Fibroblast of lung (primary cell): ENCODE data around the gene CDK15. TPM values are rescaled to one million over a fixed set of nuclear protein-coding genes. Genes with fewer than 3 reads are reported as not detected.
"Not testable (repeated sequence)": the region's sequence is repeated elsewhere in the genome, so short reads cannot be mapped to it uniquely, and the experiment has no call there.

Experiments
- DNase-seq, 2 donors: peaks; one replicate each; pipeline versions ENCODE4 v3.0.0 to v3.0.0-alpha.2; 2010; ENCODE audit warnings: low read depth in 2 of 2
- H2AFZ ChIP-seq: 2 replicates; pipeline ENCODE4 v1.5.1; 2012; ENCODE audit warnings: low read length, control low read depth, inconsistent platforms
- H3K27ac ChIP-seq: 2 replicates; pipeline ENCODE4 v1.5.1; 2011; ENCODE audit warnings: low read length, control low read depth; ENCODE audit not compliant: insufficient read depth
- H3K27me3 ChIP-seq: 2 replicates; pipeline ENCODE4 v1.5.1; 2011; ENCODE audit warnings: mild to moderate bottlenecking, low read length; ENCODE audit not compliant: control insufficient read depth, insufficient read depth
- H3K36me3 ChIP-seq: 2 replicates; pipeline ENCODE4 v1.5.1; 2011; ENCODE audit warnings: low read length; ENCODE audit not compliant: control insufficient read depth, insufficient read depth
- H3K4me1 ChIP-seq: 2 replicates; pipeline ENCODE4 v1.5.1; 2011; ENCODE audit warnings: low read length; ENCODE audit not compliant: control insufficient read depth, insufficient read depth; ENCODE audit errors: extremely low read depth
- H3K4me2 ChIP-seq: 2 replicates; pipeline ENCODE4 v1.5.1; 2011; ENCODE audit warnings: low read length, control low read depth; ENCODE audit not compliant: insufficient read depth; ENCODE audit errors: extremely low read depth
- H3K4me3 ChIP-seq, 4 experiments: fragments of 200-600 bp in 1 of 4; sonication (generic) in 1 of 4; replicated peaks in 1 of 4; 2 replicates each; pipeline ENCODE4 v1.5.1; 2011 to 2016; ENCODE audit warnings: low read length in 4 of 4, low read depth in 3 of 4, mild to moderate bottlenecking in 3 of 4, control low read depth in 2 of 4, inconsistent platforms in 1 of 4, mixed read lengths in 1 of 4; ENCODE audit not compliant: insufficient read depth in 1 of 4; ENCODE audit errors: control extremely low read depth in 1 of 4
- H3K79me2 ChIP-seq: 2 replicates; pipeline ENCODE4 v1.5.1; 2012; ENCODE audit warnings: mild to moderate bottlenecking, low read length, inconsistent platforms; ENCODE audit not compliant: control insufficient read depth, insufficient read depth
- H3K9ac ChIP-seq: 2 replicates; pipeline ENCODE4 v1.5.1; 2011; ENCODE audit warnings: mild to moderate bottlenecking, low read length, control low read depth; ENCODE audit not compliant: insufficient read depth
- H3K9me3 ChIP-seq: 2 replicates; pipeline ENCODE4 v1.5.1; 2012; ENCODE audit warnings: low read depth, low read length; ENCODE audit not compliant: control insufficient read depth, insufficient read depth
- H4K20me1 ChIP-seq: 2 replicates; pipeline ENCODE4 v1.5.1; 2011; ENCODE audit warnings: low read length; ENCODE audit not compliant: control insufficient read depth, insufficient read depth; ENCODE audit errors: extremely low read depth
- CTCF ChIP-seq, 2 donors: IDR thresholded peaks in 1 of 2; conservative IDR thresholded peaks in 1 of 2; 1 replicate in 1 of 2; 2 replicates in 1 of 2; pipeline ENCODE4 v1.5.1; 2011 to 2012; ENCODE audit warnings: low read length in 2 of 2, control low read depth in 1 of 2, inconsistent platforms in 1 of 2, low read depth in 1 of 2, mild to moderate bottlenecking in 1 of 2
- EZH2 ChIP-seq: IDR thresholded peaks from 2 replicates; pipeline ENCODE4 v1.5.1; 2012; ENCODE audit warnings: low read length, control low read depth, mild to moderate bottlenecking; ENCODE audit errors: missing control alignments
- polyA plus RNA-seq, 2 donors: library from polyadenylated mRNA; depleted of rRNA in 1 of 2; stranded (reverse) in 1 of 2; unstranded in 1 of 2; fragments of >200 nt; gene quantifications; 2 replicates each; pipeline ENCODE4 v1.2.1, GENCODE V29; 2011 to 2012; ENCODE audit warnings: missing spikeins in 1 of 2
- total RNA-seq: library from RNA; depleted of rRNA; stranded (reverse); fragments of >200 nt; gene quantifications from 2 replicates; pipeline ENCODE4 v1.2.1, GENCODE V29; 2014

Gene CDK15
- total and polyA plus RNA-seq, 2 donors (not counting 1 experiment from before 2014, with no cell fraction given): 2.3 to 5.1 TPM

- Histone ChIP-seq H2AFZ (no peak overlapping the region), H3K4me2 (no peak overlapping the region), H3K9ac (no peak overlapping the region), H3K27me3 (no peaks in the 10 kb centered on the region), H3K4me1 (peaks cover 9% of the 10 kb centered on the region), H3K79me2 (no peaks in the 10 kb centered on the region), H4K20me1 (no peaks in the 10 kb centered on the region), H3K36me3 (no peaks in the 10 kb centered on the region), H3K27ac (no peak overlapping the region), H3K4me3 (no peak overlapping the region), H3K9me3 (no peaks in the 10 kb centered on the region)
- TF ChIP-seq EZH2: no peak
- TF ChIP-seq CTCF (conservative IDR thresholded peaks at IDR 0.05 in 1 of 2, IDR thresholded peaks at IDR 0.05 in 1 of 2; ENCODE audit: low read depth in 1 of 2, low read length in 2 of 2): no peak
- no peak for DNase-seq
These were observed 3.3 kb downstream of the CDK15 start for GRCh38 chr2:201809633-201810032.

- not testable (repeated sequence) for H2AFZ ChIP-seq, H3K36me3 ChIP-seq, H3K79me2 ChIP-seq, H4K20me1 ChIP-seq, H3K27ac ChIP-seq, H3K9me3 ChIP-seq, H3K4me3 ChIP-seq, DNase-seq, H3K27me3 ChIP-seq, H3K4me2 ChIP-seq, H3K4me1 ChIP-seq, H3K9ac ChIP-seq
These were observed 4.3 kb downstream of the CDK15 start for GRCh38 chr2:201810604-201811003.

- Histone ChIP-seq H3K9me3 (no peaks in the 10 kb centered on the region), H3K9ac (no peak overlapping the region), H3K79me2 (no peaks in the 10 kb centered on the region), H3K27me3 (no peaks in the 10 kb centered on the region), H3K4me1 (peaks cover 2% of the 10 kb centered on the region), H3K4me3 (no peak overlapping the region), H3K4me2 (no peak overlapping the region), H4K20me1 (no peaks in the 10 kb centered on the region), H3K36me3 (no peaks in the 10 kb centered on the region), H2AFZ (no peak overlapping the region), H3K27ac (no peak overlapping the region)
- peak; percentile 46 to 61 for DNase-seq
- TF ChIP-seq EZH2: no peak
- no peak for TF ChIP-seq CTCF (conservative IDR thresholded peaks at IDR 0.05 in 1 of 2, IDR thresholded peaks at IDR 0.05 in 1 of 2; ENCODE audit: low read depth in 1 of 2, low read length in 2 of 2)
These were observed 7.8 kb downstream of the CDK15 start for GRCh38 chr2:201813996-201814760.
